Muscle of leg (tissue), 11 donors: ENCODE data around the gene SUV39H2. TPM values are rescaled to one million over a fixed set of nuclear protein-coding genes. Genes with fewer than 3 reads are reported as not detected.
"Not testable (repeated sequence)": the region's sequence is repeated elsewhere in the genome, so short reads cannot be mapped to it uniquely, and the experiment has no call there.

Source experiments
- DNase-seq: peaks from one replicate; pipeline ENCODE4 v3.0.0; 2013
- H3K27ac ChIP-seq: one replicate; pipeline ENCODE4 v1.5.1; 2013; ENCODE audit warnings: mild to moderate bottlenecking, low read length, control low read depth
- H3K27me3 ChIP-seq: one replicate; pipeline ENCODE4 v1.6.1; 2013; ENCODE audit warnings: low read length; ENCODE audit not compliant: control insufficient read depth, insufficient read depth
- H3K36me3 ChIP-seq: one replicate; pipeline ENCODE4 v1.6.1; 2013; ENCODE audit warnings: low read length; ENCODE audit not compliant: control insufficient read depth, insufficient read depth
- H3K4me1 ChIP-seq: one replicate; pipeline ENCODE4 v1.6.1; 2013; ENCODE audit warnings: low read length; ENCODE audit not compliant: control insufficient read depth, insufficient read depth
- H3K4me3 ChIP-seq: one replicate; pipeline ENCODE4 v1.5.1; 2013; ENCODE audit warnings: low read length, control low read depth
- H3K9me3 ChIP-seq: replicated peaks from 2 replicates; pipeline ENCODE4 v1.6.1; 2013; ENCODE audit warnings: low read depth, low read length; ENCODE audit not compliant: control insufficient read depth
- WGBS: methylation state at CpG from one replicate; pipeline ENCODE4 v1.1.5; 2013; ENCODE audit warnings: missing lambda C conversion rate; ENCODE audit not compliant: insufficient coverage; 5-methylcytosine and 5-hydroxymethylcytosine counted together
- polyA plus RNA-seq, 8 donors: library from polyadenylated mRNA; unstranded; fragments of 120-200 nt; gene quantifications; one replicate each; pipeline versions ENCODE4 v1.2.1 to v1.2.3, GENCODE V29; 2013; ENCODE audit warnings: inconsistent platforms in 1 of 8, low replicate concordance in 1 of 8; ENCODE audit not compliant: insufficient read length in 8 of 8, insufficient read depth in 1 of 8
- total RNA-seq: library from RNA; stranded (reverse); fragments of 120-200 nt; gene quantifications from one replicate; pipeline ENCODE4 v1.2.4, GENCODE V29; 2013

SUV39H2 gene
- total and polyA plus RNA-seq, 9 donors: 9.3 to 17.6 (median 12.5) TPM

GRCh38 chr10:14925268-14925667, 46.6 kb downstream of the SUV39H2 start:
- Histone ChIP-seq H3K27ac (no peak overlapping the region), H3K4me1 (no peaks in the 10 kb centered on the region), H3K36me3 (peaks cover 55% of the 10 kb centered on the region), H3K4me3 (no peak overlapping the region), H3K9me3 (no peaks in the 10 kb centered on the region), H3K27me3 (no peaks in the 10 kb centered on the region)
- WGBS: no CpG with 5 or more reads among the region's 2 CpGs
- DNase-seq: no peak

- no peak for DNase-seq
- H3K36me3 ChIP-seq: peaks cover 53% of the 10 kb centered on the region
- no peaks in the 10 kb centered on the region for H3K27me3 ChIP-seq
- no peak overlapping the region for H3K27ac ChIP-seq
- WGBS: 70% methylated on average over 2 of the region's 8 CpGs
- no peaks in the 10 kb centered on the region for H3K9me3 ChIP-seq
- no peak overlapping the region for H3K4me3 ChIP-seq
- no peaks in the 10 kb centered on the region for H3K4me1 ChIP-seq
These were observed 47.4 kb downstream of the SUV39H2 start for GRCh38 chr10:14926061-14926470.

- WGBS: 97% methylated on average over 10 of the region's 13 CpGs
- Histone ChIP-seq H3K4me1 (no peaks in the 10 kb centered on the region), H3K9me3 (no peaks in the 10 kb centered on the region), H3K27ac (no peak overlapping the region), H3K4me3 (no peak overlapping the region), H3K36me3 (peaks cover 46% of the 10 kb centered on the region), H3K27me3 (no peaks in the 10 kb centered on the region)
- no peak for DNase-seq
These were observed 48.2 kb downstream of the SUV39H2 start for GRCh38 chr10:14926722-14927416.

DNA sequence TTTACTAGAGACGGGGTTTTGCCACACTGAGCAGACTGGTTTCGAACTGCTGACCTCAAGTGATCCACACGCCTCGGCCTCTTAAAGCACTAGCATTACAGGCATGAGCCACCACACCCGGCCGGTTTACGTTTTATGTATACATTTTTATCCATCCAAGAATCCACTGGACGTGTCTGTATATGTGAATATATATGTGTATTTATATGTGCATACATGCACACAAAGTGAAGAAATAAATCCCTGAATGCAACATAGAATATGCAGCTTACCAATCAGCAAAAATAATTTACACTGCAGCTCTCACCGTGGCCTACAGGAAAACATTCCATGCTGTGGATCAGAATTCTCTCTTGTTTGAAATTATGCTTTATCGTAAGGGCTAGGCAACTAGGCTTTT, 51.9 kb downstream of the SUV39H2 start:
- no peaks in the 10 kb centered on the region for H3K4me1 ChIP-seq
- H3K27ac ChIP-seq: no peak overlapping the region
- DNase-seq: no peak
- H3K27me3 ChIP-seq: no peaks in the 10 kb centered on the region
- H3K4me3 ChIP-seq: no peak overlapping the region
- no peaks in the 10 kb centered on the region for H3K9me3 ChIP-seq
- 97% methylated on average over 4 of the region's 10 CpGs for WGBS
- peaks cover 44% of the 10 kb centered on the region for H3K36me3 ChIP-seq

DNA sequence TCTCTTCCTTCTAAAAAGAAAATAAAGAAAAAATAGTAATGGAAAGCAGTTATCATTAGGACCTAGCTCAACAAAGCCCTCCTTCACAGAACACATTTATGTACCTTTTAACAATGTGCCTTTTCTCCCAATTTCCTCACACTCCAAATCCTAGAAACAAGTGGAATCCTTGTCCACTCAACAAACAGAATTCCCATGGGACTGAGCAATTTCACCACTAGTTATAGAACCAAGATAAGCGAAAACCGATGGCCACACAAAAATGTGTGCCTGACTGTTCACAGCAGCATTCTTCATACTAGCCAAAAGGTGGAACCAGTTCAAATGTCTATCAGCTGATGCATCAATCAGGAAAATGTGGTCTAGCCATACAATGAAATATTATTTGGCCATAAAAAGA, 57.9 kb downstream of the SUV39H2 start:
- Histone ChIP-seq H3K36me3 (peaks cover 24% of the 10 kb centered on the region), H3K4me1 (no peaks in the 10 kb centered on the region), H3K9me3 (no peaks in the 10 kb centered on the region), H3K27me3 (no peaks in the 10 kb centered on the region), H3K4me3 (no peak overlapping the region), H3K27ac (no peak overlapping the region)
- DNase-seq: no peak
- 94% methylated on average over 2 of the region's 2 CpGs for WGBS

- not testable (repeated sequence) for DNase-seq, H3K27me3 ChIP-seq, H3K9me3 ChIP-seq, H3K27ac ChIP-seq, H3K4me1 ChIP-seq, H3K4me3 ChIP-seq
- no CpG with 5 or more reads among the region's 5 CpGs for WGBS
- H3K36me3 ChIP-seq: peaks cover 19% of the 10 kb centered on the region
These were observed 60.3 kb downstream of the SUV39H2 start for GRCh38 chr10:14938971-14939370.

DNA sequence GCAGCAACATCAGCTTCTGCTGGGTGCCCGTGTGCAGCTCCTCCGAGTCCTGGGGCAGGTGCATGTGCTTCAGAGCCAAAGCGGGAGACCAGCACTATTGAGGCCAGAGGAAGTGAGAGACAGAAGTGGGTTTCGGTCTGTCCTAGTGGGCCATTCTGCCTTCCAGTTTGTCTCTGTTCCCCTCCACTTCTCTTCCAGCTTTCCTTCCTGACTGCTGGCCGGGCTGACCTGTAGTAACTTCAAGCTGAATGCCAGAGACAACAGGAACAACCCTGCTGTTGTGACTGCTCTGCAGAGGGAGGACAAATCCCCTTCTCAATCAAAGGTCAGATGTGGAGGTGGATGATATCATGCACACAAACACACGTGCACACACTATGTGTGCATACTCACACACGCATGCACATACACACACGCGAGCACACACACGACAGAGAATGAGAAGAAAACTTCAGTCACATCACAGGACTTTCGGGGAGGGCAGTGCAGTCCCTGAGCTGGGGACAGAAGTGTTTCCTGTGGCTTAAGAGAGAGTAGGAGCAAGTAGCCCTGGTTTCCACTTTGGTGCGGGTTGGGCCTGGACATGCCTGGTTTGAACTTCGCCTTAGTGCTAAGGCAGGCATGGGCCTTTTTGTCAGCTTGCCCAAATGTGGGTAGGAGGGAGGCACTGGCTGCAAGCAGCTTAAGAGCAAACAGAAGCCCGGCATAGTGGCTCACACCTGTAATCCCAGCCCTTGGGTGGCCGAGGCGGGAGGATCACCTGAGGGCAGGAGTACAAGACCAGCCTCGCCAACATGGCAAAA, 63.7 kb downstream of the SUV39H2 start:
- H3K27me3 ChIP-seq, DNase-seq, H3K27ac ChIP-seq, H3K4me3 ChIP-seq, H3K9me3 ChIP-seq, H3K4me1 ChIP-seq: not testable (repeated sequence)
- 100% methylated on average over 1 of the region's 17 CpGs for WGBS
- peaks cover 33% of the 10 kb centered on the region for H3K36me3 ChIP-seq

DNA sequence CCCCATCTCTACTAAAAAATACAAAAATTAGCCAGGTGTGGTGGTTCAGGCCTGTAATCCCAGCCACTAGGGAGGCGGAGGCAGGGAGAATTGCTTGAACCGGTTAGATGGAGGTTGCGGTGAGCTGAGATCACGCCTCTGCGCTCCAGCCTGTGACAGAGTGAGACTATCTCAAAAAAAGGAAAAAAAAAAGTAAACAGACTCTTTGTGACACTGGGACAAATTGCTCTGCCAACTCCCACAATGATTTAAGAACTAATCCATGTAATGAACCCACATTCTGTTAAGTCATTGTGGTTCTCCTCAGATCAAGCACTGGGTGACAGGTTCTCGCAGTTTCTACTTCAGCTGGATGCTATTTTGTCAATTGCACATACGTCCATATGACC, 64.3 kb downstream of the SUV39H2 start:
- not testable (repeated sequence) for H3K4me3 ChIP-seq, H3K27me3 ChIP-seq, H3K27ac ChIP-seq, DNase-seq, H3K4me1 ChIP-seq, H3K9me3 ChIP-seq
- H3K36me3 ChIP-seq: peaks cover 39% of the 10 kb centered on the region
- WGBS: 100% methylated on average over 2 of the region's 7 CpGs

- H3K4me1 ChIP-seq: no peaks in the 10 kb centered on the region
- DNase-seq: no peak
- peaks cover 2% of the 10 kb centered on the region for H3K9me3 ChIP-seq
- no peak overlapping the region for H3K27ac ChIP-seq
- no peaks in the 10 kb centered on the region for H3K27me3 ChIP-seq
- WGBS: no CpG with 5 or more reads among the region's 5 CpGs
- H3K4me3 ChIP-seq: no peak overlapping the region
- H3K36me3 ChIP-seq: peaks cover 42% of the 10 kb centered on the region
These were observed 66.4 kb downstream of the SUV39H2 start for GRCh38 chr10:14945108-14945507.

- Histone ChIP-seq H3K9me3 (peaks cover 2% of the 10 kb centered on the region), H3K27ac (no peak overlapping the region), H3K4me3 (no peak overlapping the region), H3K27me3 (no peaks in the 10 kb centered on the region), H3K36me3 (peaks cover 33% of the 10 kb centered on the region), H3K4me1 (no peaks in the 10 kb centered on the region)
- WGBS: no CpG with 5 or more reads among the region's 1 CpG
- no peak for DNase-seq
These were observed 68.6 kb downstream of the SUV39H2 start for GRCh38 chr10:14947268-14947667.
